ENCODE data around the gene MARK3.

The MARK3 gene

DNA sequence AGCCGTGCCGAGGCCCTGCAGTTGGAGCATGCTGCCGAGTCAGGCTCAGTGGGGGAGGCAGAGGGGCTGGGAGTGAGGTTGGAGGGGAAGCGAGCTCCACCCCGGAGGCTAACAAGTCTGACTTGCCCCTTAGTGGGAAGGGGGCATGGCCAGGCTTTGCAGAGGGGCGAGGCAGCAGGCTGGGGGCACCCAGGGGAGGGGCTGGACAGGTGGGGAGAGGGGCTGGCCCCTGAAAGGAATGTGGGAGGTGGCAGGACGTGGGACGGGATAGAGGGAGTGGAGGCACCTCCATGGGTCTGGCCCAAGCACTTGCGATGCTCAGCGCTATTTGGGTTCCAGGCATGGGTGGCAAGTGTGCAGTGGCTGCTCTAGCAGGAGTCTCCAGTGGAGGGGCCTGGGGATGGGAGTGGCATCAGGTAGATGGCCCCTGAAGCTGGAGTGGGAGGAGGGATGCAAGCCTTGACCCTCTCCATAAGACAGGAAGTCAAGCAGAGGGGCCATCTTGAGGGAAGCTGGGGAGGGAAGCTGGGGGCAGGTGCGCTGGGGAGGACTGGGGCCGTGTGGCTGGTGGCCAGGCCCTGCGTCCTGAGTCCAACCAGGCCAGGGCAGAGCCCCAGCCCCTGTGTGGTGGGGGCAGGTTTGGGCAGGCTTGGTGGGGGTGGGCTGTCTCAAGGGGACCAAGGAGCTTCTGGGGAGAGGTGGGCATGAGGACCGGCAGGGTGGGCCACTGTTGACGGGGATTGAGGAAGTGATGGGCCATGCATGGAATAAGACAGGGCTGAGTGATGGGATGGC, 146.4 kb downstream of the MARK3 start:
- DNase-seq, result no peak
- intact Hi-C loops (cut with DNase I), result no loop called here

DNA sequence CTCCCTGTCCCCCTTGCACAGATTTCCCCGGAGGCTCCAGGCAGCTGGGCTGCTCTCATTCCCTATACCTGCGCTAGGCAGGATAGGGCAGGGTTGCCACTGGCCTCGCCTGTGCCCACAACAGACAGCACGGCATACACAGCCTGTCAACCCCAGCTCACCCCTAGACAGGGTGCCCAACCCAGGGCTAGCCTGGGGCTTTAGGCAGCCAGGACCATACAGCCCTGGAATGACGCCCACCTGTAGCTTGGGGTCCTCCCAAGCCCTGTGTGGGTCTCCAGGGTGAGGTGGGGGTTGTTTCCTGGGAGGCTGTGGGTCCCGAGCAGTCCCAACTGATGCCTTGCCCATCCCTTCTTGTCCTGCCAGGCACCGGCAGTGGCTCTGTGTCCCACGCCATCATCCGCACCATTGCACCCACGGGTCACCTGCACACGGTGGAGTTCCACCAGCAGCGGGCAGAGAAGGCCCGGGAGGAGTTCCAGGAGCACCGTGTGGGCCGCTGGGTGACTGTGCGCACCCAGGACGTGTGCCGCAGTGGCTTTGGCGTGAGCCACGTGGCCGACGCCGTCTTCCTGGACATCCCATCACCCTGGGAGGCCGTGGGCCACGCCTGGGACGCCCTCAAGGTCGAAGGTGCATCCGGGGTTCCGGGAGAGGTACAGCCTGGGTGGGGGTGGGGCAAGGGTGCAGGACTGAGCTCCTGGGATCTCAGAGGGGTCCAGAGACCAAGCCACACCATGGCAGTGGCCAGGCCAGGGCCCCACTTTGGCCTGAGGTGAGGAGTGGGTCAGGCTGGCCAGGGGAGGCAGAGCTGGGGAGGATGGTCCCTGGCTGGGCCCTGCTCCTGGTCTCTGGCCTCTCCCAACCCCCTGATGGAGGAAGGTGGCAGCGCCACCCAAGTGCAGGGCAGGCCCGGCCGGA, 147.3 kb downstream of the MARK3 start:
- no peak for DNase-seq
- intact Hi-C loops (cut with DNase I), result no loop called here

DNA sequence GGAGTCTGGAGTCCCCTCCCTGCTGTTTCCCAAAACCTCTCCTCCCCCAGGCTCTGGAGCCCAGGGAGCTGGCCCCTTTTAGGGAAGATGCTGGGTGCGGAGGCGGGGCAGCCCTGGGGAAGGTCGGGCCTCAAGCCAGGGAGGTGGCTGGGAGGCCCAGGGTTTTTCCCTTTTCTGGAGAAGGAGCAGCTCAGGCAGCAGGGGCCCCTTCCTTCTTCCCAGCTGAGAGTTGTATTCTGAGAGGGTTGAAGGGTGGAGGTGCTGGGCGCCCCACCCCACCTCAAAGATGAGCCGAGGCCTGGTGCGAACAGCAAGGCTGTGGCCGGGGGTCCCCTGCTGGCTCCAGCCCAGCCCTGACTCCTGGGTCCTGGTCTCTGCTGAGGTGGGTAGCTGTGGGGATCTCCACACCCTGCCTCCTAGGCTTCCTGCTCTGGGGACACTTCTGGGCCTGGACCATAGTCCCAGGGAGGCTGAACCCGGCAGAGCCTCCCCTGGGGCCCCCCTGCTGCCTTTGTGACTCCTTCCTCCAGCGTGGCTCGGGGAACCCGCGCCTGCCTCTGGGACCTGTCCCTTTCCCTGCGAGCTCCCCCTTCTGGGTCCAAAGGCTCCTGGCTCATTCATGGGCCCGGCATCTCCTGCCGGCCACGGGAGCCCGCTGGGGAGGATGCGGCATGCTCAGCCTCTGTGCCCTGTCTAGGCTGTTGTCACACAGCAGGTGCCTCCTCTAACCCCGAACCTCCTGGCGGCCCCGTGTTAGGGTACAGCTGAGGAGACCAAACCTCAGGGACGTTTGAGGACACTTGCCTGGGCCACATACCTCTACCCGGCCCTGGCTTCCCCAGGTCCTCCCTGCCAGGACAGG, 148.2 kb downstream of the MARK3 start:
- intact Hi-C loops (cut with DNase I), result no loop called here
- no peak for DNase-seq

DNA sequence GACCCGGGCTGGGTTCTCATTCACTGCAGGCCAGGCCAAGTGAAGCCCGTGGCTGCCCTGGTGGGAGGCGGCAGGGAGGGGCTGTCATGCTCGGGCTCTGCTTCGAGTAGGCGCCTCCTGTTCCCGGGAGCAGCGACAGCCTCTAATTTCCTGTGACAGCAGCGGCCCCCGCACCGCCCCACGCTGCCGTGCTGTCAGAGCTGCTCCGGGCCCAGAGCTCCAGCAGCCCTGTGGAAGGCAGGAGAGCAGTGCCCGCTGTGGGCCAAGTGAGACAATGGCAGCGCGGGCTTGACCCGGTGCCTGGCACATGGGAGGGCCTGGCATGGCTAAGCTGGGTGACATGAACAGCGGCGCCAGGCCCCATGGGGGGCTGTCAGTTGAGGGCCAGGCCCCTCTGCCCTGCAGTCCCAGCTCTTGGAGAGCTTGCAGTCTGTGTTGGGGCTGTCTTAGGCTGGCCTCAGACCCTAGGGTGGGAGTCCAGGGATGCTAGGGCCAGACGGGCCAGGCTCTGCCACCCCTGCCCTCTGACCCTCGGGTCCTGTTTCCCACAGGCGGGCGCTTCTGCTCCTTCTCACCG, 148.9 kb downstream of the MARK3 start:
- DNase-seq, result peak in 8 of 10 donors; percentile 67 to 97 (median 83)
- intact Hi-C loops (cut with DNase I), result no loop called here

DNA sequence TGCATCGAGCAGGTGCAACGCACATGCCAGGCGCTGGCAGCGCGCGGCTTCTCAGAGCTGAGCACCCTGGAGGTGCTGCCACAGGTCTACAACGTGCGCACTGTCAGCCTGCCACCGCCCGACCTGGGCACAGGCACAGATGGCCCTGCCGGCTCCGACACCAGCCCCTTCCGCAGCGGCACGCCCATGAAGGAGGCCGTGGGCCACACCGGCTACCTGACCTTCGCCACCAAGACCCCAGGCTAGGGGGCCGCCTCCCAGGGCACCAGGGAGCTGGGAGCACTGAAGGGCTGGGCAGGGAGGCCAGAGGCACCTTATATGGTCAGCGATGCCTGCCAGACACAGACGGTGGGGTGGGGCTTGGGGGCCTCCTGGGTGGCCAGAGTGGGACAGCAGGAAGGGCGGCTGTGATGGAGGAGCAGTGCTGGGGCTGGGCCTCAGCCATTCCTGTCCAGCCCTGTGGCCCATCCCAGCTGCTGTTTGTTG, 149.4 kb downstream of the MARK3 start:
- intact Hi-C loops (cut with DNase I), result no loop called here
- peak in 3 of 10 donors; percentile 77 to 87 (median 87) for DNase-seq

DNA sequence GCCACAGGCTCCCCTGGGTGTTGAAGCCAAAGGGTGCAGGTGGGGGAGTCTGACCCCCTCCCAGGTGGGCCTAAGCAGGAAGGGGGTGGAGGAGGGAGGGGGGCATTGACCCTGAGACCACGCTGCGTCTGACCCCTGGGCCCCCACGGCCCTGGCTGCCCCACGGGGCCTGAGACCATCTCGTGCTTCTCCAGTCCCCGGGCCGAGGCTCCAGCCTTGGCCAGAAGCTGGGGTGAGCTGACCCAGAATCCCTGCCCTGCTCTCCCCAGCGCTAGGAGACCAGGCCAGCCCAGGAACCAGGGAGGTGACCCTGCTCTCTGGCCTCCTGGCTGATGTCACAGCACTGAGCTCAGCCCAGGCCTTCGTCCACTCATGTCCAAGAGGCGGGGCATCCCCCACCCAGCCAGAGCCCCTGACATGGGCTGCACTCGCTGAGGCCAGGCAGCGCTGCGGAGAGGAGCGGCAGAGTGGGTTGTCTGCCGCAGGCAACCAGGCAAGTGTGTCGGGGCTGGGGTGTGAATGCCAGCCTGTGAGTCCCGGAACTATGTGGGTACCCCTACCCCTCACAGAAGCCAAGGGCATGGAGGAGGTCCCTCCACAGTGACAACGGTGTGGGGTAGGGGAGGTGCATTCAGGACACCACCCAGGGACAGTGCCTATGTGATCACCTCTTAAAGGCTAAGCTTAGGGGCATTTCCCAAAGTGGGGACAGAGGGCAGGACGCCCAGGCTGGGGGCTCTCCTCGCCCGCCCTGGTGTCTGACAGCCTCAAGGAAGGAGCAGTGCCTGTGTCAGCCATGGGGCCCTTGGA, 150.1 kb downstream of the MARK3 start:
- intact Hi-C loops (cut with DNase I), result no loop called here
- peak in 2 of 10 donors; percentile 72 to 74 for DNase-seq

DNA sequence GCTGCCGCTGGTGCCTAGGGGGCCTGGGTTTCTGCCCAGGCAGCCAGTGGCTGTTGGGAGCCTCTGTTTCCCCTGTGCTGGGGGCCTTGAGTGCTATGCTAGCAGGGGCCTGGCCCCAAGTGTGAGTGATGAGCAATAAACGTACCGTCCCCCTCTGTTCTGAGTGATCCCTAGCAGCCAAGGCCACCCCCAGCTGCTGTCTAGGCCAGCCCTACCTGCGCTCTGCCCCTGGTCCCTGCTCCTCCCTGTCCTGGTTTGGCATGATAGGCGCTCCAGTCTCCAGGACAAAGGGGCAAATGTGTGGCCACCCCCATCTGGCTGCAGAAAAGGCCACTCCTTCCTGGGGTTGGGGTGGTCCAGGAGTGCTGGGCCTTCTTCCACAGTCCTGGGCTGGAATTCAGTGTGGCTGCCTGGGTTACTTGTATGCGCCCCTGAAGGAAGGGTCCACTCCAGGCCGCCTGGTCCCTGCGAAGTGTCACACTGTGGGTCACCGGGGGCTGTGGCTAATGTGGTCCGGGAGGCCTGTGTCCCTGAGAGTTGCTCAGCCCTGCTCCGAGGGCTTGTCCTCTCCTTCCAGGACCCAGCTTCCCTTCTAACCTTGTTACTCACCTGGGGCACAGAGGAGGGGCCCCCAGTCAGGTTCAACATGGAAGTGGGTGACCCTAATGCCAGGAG, 150.8 kb downstream of the MARK3 start:
- intact Hi-C loops (cut with DNase I), result no loop called here
- peak in 4 of 10 donors; percentile 18 to 74 (median 51) for DNase-seq

DNA sequence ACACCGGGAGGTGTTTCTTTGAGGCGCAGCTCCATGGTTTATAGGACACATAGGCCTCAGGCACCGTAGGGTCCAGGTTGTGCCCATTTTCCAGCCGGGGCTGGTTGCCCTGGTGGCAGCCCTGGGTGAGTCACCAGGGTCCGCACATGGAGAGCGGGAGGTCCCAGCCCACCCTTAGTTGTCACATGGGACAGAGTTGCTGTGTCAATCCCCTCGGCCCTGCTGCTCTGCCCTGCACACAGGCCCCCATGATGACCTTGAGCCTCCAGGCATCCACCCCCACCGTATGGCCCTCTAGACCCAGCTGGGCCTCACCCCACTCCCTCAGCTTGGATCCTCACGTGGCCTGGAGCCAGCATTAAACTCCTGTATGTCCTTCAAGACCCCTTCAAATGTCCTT, 151.5 kb downstream of the MARK3 start:
- peak in 4 of 10 donors; percentile 7 to 57 (median 49) for DNase-seq
- intact Hi-C loops (cut with DNase I), result no loop called here

DNA sequence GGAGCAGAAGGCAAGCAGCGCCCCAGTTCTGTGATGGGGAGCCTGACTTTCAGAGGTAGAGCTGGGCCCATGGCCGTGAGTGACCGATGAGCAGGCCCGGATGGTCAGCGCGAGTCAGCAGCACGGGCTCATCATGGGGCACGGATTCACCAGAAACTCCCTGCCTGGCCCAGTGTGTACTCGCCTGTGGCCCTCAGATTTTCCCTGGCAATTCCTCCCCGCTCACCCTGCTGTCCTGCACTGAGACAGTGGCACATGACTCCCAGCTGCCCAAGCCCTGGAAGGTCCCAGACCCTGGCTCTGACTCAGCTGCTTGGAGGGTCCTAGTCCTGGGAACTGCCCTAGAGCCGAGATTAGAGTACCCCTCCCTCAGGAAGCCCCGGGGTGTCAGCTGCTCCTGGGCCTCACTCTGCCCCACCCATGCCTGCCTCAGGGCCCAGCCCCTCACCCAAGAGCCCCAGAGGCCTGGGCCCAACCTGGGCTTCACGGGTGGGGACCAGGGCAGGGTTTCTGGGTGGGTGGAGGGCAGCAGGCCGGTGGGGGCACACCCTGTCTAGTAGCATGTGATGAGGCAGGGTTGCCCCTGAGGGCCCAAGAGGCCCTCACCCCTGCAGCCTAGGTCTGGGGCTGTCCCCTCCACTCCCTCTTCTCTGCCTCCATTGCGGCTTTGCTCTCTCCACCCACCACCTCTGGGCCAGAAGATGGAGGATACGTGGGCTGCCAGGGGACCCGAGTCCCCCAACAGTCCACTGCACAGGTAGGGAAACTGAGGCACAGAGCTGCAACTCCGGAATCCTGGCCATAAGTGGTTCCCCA, 152.2 kb downstream of the MARK3 start:
- DNase-seq, result peak in 4 of 10 donors; percentile 25 to 77 (median 68)
- intact Hi-C loops (cut with DNase I), result no loop called here

DNA sequence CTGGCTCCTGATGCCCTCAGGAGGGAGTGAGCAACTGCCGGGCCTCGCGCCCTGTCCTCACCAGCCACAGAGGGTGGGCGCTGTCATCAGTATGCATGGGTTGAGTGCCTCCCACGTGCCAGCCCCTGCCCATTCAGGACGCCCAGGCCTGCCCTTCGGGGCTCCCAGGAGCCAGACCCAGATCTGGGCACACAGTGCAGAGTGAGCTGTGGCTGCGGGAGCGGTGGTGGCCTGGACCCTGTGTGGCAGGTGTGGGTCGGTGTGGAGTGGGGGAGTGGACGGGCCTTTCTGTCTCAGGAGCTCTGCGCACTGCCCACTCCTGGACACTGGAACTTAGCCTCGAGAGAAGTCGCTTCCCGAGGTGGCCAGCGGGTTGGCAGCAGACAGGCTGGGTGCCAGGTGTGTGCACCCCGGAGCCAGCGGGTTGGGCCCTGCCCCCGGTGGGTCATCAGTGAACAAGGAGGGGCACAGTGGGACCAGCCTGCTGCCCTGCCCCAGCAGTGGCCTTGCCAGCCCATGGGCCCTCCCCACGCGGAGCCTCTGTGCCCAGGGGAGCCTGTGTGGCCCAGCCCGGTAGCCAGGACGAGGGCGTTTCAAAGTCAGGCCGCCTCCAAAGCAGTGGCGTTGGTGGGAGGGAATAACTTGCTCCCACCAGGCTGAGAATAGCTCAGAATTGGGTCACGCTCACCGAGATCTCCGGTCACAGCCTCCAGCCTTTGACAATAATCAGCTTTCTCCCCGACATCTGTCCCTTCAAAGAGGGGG, 153.3 kb downstream of the MARK3 start:
- intact Hi-C loops (cut with DNase I), result no loop called here
- peak in 4 of 10 donors; percentile 51 to 86 (median 84) for DNase-seq

DNA sequence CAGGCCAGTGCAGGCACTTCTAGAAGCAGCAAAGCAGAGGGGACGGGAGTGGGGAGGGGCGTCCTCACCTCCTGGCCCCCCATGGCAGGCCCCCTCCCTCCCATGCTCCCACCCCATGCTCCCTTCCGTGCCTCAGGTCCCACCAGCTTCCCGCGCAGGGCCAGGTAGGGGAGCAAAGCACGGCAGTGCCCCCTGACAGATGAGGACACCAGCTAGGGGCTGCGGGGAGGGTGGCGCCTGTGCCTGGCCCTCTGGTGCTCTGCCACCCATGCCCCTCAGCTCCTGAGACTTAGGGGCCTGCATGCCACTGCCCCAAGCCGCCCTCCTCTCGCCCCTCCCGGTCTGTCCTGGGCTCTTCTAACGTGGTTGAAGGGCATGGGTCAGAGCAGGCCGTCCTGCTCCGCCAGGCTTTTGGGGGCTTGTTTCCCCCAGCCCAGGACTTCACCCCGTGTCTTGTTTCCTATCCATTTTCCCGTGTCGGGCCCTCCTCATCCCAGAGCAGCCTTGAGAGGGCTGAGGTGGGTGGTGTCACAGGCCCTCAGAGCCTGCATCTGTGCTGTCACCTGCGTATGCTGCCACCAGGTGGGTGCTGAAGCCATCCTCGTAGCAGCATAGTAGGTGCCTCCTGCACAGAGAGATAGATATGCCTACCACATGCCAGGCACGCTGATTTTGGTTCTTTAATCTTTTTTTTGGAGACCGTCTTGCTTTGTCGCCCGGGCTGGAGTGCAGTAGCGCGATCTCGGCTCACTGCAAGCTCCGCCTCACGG, 154.0 kb downstream of the MARK3 start:
- intact Hi-C loops (cut with DNase I), result no loop called here

DNA sequence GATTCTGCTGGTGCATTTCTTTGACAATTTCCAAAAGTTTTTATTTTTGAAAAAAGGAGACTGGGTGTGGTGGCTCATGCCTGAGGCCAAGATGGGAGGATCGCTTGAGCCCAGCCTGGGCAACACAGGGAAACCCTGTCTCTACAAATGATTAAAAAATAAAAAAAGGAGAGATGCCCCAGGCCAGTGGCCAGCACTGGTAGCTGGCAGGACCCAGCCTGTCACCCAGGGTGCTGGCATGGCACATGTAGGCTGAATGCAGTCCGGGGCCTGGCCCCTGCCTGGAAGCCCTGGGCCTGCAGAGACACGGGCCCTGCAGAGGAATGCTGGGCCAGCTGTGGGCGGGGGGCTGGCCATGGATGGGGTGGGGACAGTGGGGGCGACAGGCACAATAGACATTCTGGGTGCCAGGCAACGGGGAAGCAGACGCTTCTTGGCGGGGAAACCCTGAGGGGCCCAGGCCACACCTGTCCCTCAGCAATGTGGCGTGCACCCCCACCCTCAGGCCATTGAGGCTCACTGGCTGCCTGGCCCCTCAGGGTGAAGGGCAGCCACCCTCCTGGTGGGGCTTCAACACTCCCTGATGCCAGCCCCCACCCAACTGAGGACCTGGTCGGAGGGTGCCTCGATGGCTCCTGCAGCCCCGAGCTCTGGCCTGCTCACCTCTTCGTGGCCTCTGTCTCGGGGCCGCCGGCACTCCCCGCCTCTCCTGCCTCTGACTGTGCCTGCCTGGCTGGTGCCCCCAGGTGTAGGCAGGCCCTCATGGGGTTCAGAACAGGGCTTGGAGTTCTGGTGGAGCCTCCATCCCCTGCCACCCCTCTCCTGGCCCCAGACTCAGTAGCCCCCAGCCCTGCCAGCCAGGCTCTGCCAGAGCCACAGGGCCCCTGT, 155.8 kb downstream of the MARK3 start:
- DNase-seq, result peak in 4 of 10 donors; percentile 21 to 82 (median 70)
- intact Hi-C loops (cut with DNase I), result no loop called here

More for the DNA sequence above, 154.0 kb downstream of the MARK3 start:
- DNase-seq, result peak in 4 of 10 donors; percentile 19 to 74 (median 68)

DNA sequence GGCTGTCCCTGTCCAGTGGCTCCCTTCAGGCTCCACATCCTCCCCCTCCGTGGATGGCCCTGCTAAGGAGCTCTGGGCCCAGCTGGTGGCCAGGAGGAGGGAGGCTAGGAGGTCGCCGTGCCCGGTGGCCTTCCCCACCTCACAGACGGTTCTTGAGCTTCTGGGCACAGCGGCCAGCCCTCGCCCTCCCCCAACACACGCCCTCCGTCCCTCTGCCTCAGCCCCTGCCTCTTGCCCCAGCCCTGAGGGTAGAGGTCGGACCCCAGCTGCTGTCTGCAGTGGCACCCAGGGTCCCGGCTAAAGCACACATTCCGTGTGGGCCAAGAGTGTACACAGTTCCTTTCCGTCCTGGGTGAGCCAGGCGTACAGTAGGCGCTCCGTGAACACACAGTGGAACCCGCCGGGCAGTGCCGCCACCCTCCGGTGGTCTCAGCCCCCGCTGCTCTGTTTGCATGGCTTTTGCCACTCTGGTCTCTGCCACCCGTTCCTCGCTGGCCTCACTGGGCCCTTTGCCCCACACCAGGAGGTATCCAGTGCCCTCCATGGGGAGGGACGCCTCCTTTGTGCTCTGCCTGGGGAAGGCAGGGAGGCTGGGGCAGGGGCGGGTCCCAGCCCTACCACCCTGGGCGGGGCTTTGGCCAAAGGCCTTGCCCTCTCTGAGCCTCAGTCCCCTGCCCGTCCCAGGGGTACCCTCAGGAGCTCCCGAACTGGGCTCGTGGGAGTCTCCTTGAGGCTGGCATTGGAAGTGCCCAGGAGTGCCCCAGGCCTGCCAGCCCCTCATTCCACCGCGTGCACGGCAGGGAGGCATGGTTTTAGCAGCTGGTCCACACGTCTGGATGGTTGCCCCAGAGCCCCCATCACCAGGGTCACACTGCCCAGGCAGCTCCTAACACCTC, 156.7 kb downstream of the MARK3 start:
- DNase-seq, result peak in 3 of 10 donors; percentile 73 to 90 (median 78)

DNA sequence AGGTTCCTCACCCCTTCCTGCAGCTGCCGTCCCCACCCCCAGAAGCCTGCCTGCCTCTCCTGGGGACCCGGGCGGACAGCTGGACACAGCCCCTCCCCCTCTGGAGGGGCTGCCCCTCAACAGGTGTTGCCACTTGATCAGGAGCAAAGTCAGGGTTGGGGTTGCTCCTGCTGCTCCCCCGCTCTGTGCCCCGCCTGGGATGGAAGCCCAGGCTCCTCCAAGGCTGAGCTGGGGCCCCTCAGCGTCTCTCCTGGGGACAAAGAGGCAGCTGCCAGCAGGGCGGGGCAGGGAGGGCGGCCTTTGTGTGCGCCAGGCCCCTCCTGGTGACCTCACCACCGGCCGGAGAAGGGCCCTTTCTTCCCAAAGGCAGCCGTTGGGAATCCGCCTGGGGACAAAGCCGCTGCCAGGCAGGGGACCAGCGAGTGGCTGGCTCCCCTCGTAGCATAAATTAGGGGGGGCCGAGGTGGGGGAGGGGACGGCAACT, 157.4 kb downstream of the MARK3 start:
- intact Hi-C loops (cut with DNase I), result loop anchor here (2.0 kb wide), 1 partner anchor 14 kb away; the partner anchor contains the start of gene TRMT61A
- peak; percentile 87 to 99 (median 92) for DNase-seq

More for the DNA sequence above, 156.7 kb downstream of the MARK3 start:
- intact Hi-C loops (cut with DNase I), result loop anchor here (2.0 kb wide), 1 partner anchor 13 kb away; the partner anchor contains the start of gene TRMT61A
